Activated CD4-positive, alpha-beta T cell treated with anti-CD3 and anti-CD28 coated beads for 48 hours (primary cell): ENCODE results near the gene ERCC1.

Experiments
- DNase-seq: peaks from one replicate; pipeline ENCODE4 v3.0.0-alpha.2; 2020

ERCC1 gene

DNA sequence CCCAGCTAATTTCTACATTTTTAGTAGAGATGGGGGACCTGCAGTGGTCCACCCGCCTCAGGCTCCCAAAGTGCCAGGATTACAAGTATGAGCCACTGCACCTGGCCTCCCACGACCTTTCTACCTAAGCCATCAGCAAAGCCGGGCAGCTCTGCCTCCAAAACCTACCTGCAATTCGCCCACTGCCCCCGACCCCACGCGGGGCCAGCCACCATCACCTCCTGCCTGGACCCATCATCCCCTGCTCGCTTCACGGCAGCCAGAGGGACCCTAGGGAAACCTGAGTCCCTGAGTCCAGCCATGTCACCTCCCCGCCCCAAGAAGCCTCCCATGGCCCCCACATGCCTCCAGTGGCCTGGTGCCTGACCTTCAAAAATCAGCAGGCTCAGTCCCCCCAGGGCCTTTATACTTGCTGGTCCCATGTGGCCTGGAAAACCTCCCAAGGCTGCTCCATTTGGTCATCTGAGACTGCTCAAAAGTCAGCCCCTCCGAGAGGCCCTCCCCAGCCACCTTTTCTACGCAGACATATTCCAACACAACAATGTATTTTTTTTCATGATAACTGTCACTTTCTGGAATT is 65.4 kb downstream of the ERCC1 start:
- DNase-seq: no peak

DNA sequence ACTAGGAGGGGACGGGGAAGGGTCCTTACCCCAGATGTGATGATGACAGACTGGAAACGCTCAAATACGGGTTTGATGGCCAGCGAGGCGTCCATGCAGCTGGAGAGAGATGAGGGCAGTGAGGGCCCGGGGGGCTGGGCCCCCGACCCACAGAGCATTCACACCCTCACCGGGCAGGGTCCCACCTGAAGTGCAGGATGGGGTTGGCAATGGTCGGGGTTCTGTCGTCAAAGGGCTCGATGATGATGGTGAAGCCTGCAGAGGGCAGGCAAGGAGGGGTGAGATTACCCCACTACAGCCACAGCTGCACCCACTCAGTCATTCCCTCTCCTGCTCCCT is 66.3 kb downstream of the ERCC1 start:
- no peak for DNase-seq
